Mesothelial cell of epicardium (in vitro differentiated cells): Measurements from ENCODE around the gene DHX40. TPM values are rescaled to one million over a fixed set of nuclear protein-coding genes. Genes with fewer than 3 reads are reported as not detected.
A peak's percentile ranks its signal among the peaks of the same experiment; 100 is the strongest.

Source experiments
- DNase-seq, 2 experiments: peaks; one replicate each; pipeline ENCODE4 v3.0.0; 2021; ENCODE audit warnings: low spot score in 2 of 2; ENCODE audit not compliant: unreplicated experiment in 2 of 2
- H3K27ac Mint-ChIP-seq: 2 replicates; pipeline ENCODE4 v1.8.0; 2021; ENCODE audit warnings: mixed read lengths
- H3K27me3 Mint-ChIP-seq: 2 replicates; pipeline ENCODE4 v1.8.0; 2021; ENCODE audit warnings: low read depth, mixed read lengths
- H3K36me3 Mint-ChIP-seq: 2 replicates; pipeline ENCODE4 v1.8.0; 2021; ENCODE audit warnings: mixed read lengths
- H3K4me1 Mint-ChIP-seq: 2 replicates; pipeline ENCODE4 v1.8.0; 2021; ENCODE audit warnings: mixed read lengths
- H3K4me3 Mint-ChIP-seq: 2 replicates; pipeline ENCODE4 v1.8.0; 2021; ENCODE audit warnings: mild to moderate bottlenecking, moderate library complexity, mixed read lengths
- H3K9me3 Mint-ChIP-seq: 2 replicates; pipeline ENCODE4 v1.8.0; 2021; ENCODE audit warnings: mixed read lengths
- CTCF ChIP-seq: fragments of 200-600 bp; sonication (generic); IDR thresholded peaks from one replicate; pipeline ENCODE4 v1.5.0; 2021; ENCODE audit warnings: antibody characterized with exemption; ENCODE audit not compliant: unreplicated experiment
- total RNA-seq: library from RNA; stranded (reverse); gene quantifications from 3 replicates; pipeline ENCODE4 v1.2.1, GENCODE V29; 2021

Gene DHX40
- total RNA-seq, 1 donor from 2014 or later, result 51.7 TPM

GRCh38 chr17:59634632-59635541, 69.5 kb downstream of the DHX40 start:
- H3K27me3 Mint-ChIP-seq, result no peaks in the 10 kb centered on the region
- peaks cover 10% of the 10 kb centered on the region for H3K36me3 Mint-ChIP-seq
- no peak for DNase-seq
- H3K27ac Mint-ChIP-seq, result peak overlapping the region; percentile 83
- H3K4me3 Mint-ChIP-seq, result no peak overlapping the region
- peaks cover 7% of the 10 kb centered on the region for H3K9me3 Mint-ChIP-seq
- peaks cover 18% of the 10 kb centered on the region for H3K4me1 Mint-ChIP-seq
- TF ChIP-seq CTCF, result no peak

- Mint-ChIP-seq H3K4me3 (no peak overlapping the region), H3K36me3 (no peaks in the 10 kb centered on the region), H3K4me1 (peaks cover 28% of the 10 kb centered on the region), H3K27ac (peak overlapping the region; percentile 9), H3K27me3 (no peaks in the 10 kb centered on the region), H3K9me3 (no peaks in the 10 kb centered on the region)
- TF ChIP-seq CTCF, result no peak
- no peak for DNase-seq
Measured at GRCh38 chr17:59637611-59638310, 72.4 kb downstream of the DHX40 start.

GRCh38 chr17:59638553-59638952, 73.1 kb downstream of the DHX40 start:
- H3K4me3 Mint-ChIP-seq, result no peak overlapping the region
- no peaks in the 10 kb centered on the region for H3K9me3 Mint-ChIP-seq
- H3K27me3 Mint-ChIP-seq, result no peaks in the 10 kb centered on the region
- H3K36me3 Mint-ChIP-seq, result no peaks in the 10 kb centered on the region
- TF ChIP-seq CTCF, result no peak
- no peak for DNase-seq
- no peak overlapping the region for H3K27ac Mint-ChIP-seq
- H3K4me1 Mint-ChIP-seq, result peaks cover 30% of the 10 kb centered on the region

- DNase-seq, result no peak
- no peak for TF ChIP-seq CTCF
- H3K27me3 Mint-ChIP-seq, result no peaks in the 10 kb centered on the region
- no peaks in the 10 kb centered on the region for H3K9me3 Mint-ChIP-seq
- H3K27ac Mint-ChIP-seq, result peak overlapping the region; percentile 75
- H3K4me3 Mint-ChIP-seq, result no peak overlapping the region
- H3K36me3 Mint-ChIP-seq, result peaks cover 4% of the 10 kb centered on the region
- peaks cover 22% of the 10 kb centered on the region for H3K4me1 Mint-ChIP-seq
Measured at GRCh38 chr17:59641799-59642484, 76.5 kb downstream of the DHX40 start.

GRCh38 chr17:59642565-59642964, 77.2 kb downstream of the DHX40 start:
- TF ChIP-seq CTCF, result no peak
- H3K9me3 Mint-ChIP-seq, result no peaks in the 10 kb centered on the region
- peaks cover 22% of the 10 kb centered on the region for H3K4me1 Mint-ChIP-seq
- H3K4me3 Mint-ChIP-seq, result no peak overlapping the region
- H3K27me3 Mint-ChIP-seq, result no peaks in the 10 kb centered on the region
- no peak for DNase-seq
- H3K36me3 Mint-ChIP-seq, result peaks cover 8% of the 10 kb centered on the region
- H3K27ac Mint-ChIP-seq, result peak overlapping the region; percentile 75
